ENCODE results near the gene EIF4A2.
"Not testable (repeated sequence)": the region's sequence is repeated elsewhere in the genome, so short reads cannot be mapped to it uniquely, and the experiment has no call there.

EIF4A2 gene

DNA sequence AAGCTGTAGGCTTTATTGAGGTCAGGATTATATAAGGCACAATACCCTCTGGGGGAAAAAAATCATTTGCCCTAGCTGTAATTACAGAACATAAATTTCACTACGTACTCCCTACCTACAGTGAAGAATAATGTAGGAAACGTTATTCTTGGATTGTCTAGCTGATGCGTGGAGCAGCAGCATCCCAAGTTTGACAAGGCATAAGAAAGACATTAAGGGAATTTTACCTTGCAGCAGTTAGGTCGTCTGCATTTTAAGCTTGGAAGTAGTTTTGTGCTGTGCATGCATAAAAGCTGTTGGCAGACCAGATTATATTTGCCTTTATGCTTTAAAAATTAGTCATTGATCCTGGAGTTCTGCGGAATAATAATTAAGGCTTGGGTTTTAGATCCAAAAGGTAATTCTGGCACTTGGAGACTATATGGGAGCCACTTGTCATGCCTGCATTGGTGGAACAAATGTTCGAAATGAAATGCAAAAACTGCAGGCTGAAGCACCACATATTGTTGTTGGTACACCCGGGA, 2.2 kb downstream of the EIF4A2 start:
- no peak for DNase-seq

DNA sequence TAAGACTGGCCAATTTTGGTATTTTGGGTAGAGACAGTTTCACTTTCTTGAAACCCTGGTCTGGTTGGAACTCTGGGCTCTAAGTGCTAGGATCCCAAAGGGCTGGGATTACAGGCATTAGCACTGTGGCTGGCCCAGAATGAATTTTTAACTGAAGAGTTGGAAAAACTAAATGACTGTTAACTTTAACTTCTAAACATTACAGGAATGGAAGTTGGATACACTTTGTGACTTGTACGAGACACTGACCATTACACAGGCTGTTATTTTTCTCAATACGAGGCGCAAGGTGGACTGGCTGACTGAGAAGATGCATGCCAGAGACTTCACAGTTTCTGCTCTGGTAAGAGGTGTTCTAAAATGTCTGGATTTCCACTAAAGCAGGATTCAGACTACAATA, 3.5 kb downstream of the EIF4A2 start:
- DNase-seq, result no peak

DNA sequence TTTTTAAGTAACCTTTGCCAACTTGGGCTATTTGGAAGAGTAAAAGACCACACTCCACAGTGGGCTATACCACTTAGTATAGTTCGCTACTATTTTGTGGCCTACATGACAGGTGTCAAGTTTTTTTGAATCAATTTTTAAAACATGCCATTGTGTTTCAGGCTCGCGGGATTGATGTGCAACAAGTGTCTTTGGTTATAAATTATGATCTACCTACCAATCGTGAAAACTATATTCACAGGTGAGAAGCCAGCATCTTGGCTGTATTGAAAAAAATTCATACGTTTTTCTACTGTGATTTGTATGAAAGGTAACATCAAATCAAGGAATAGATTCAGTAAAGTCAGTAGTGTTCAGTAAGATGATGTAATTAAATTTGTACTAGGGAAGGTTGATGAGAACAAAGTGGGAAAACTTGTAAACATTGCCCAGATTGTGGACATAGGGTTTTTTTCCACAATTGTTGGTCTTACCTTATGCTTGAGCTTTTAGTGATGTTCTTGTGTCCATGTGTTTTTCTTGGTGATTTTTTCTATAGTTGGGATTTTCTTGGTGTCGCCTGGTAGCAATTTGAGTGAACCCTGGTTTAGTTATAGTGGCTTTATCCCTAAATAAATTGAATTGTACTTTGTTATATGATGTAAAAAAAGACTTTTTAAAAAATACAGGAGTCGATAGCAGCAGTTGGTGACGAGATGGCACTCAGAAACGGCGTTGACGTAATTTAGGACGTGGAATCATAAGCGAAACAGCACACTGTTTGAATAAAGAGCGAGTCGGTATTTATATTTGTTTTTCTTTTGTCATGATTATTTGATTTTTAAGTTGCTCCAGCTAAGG, 4.5 kb downstream of the EIF4A2 start:
- DNase-seq, result no peak

DNA sequence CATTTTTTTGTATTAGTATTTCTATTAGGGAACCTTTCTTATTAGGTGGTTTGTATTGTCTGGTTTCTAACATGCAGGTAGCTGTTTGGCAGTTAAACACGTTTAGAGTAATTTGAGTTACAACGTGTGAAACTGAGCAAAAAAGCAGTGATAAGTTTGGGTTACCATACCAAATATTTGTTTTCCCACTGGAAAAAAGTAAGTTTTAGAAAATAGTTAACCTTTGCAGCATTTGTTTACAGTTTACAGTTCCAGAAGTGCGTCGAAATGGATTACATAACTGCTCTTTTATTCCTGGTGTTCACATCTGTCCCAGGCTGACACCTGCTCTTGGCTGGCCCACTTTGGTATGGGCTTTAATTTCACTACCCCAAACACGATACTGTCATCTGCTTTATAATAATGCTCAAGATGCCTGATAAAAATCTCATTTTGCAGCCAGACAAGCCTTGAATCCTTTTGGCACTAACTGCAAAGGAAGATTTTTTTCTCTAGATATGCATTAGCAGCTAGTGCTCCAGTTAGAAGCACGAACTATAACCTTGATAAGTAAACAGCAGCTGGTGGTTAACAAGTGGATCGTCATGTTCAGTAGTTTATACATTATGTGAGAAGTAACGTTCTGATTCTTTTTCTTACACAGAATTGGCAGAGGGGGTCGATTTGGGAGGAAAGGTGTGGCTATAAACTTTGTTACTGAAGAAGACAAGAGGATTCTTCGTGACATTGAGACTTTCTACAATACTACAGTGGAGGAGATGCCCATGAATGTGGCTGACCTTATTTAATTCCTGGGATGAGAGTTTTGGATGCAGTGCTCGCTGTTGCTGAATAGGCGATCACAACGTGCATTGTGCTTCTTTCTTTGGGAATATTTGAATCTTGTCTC, 5.3 kb downstream of the EIF4A2 start:
- DNase-seq, result no peak

DNA sequence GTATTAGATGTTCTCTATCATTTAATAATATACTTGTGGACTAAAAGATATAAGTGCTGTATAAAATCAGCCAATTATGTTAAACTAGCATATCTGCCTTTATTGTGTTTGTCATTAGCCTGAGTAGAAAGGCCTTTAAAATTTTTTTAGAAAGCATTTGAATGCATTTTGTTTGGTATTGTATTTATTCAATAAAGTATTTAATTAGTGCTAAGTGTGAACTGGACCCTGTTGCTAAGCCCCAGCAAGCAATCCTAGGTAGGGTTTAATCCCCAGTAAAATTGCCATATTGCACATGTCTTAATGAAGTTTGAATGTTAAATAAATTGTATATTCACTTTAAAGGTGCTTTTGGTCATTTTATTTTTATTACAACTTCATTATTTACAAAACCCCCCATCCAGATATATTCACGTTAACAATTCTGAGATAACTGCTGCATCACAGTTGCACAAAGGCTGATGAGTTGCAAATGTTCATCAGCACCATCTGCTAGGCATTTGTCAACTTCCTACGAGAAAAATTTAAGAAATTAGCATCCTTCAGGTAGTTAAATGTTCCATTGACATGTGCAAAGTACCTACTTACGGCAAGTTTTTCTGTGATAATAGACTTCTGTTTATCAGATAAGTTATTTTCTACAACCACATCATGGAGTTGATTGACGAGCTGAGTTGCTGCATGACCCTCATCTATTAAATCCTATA, 6.3 kb downstream of the EIF4A2 start:
- no peak for DNase-seq

DNA sequence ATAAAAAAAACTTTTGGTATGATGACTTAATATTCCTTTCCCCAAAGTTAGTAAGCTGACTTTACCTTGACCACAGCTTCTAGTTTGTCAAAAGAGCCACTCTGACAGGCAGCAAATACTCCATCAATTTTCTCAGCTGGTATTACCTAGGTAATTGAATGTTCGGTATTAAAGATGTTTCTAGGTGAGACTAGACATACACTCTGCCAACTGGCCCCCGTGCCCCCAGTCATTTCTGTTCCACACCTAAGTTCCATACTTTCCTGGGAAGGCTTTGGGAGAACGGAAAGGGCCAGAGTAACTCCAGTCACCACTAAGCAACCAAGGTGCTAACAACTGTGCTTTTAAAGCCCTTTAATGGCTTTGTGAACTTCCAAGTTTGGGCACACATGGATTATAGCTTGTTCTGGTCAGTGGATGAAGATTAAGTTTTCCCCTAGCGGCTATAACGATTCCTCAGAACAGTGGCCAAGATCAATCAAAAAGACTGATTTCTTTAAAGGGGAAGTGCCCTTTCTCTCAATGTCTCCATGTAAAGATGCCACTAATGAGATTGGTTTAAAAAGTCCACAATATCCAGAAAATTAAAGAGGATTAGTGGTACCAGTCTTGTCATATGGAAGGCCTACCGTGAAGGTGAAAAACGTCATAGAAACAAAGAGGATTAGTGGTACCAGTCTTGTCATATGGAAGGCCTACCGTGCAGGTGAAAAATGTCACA, 7.0 kb downstream of the EIF4A2 start:
- DNase-seq, result no peak

DNA sequence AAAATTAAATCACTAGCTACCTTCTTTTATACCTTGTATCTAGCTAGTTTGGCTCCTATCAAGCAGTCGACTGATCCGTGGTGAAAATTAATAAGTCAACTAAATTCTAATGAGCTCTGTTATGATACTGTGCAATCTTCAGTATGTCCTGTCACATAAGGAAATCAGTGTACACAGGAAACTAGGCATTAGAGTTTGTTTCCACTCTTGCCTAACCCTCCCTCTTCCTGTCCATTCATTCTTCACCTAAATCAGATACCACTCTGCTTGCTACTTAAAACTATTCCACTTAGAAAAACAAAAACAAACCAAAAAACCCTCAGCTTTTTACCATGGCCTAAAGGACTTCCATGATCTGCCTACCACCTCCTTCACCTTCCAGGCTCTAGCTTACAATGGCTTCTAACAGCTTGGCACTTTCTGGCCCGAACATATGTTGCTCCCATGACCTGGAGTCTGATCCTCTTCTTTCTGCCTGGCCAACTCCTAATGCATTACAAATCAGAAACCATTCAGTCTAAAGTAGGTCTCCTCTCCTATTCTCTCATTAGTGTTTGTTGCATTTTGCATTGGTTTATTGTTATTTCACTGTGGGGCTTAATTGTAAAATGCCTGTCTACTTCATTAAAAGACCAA, 15.0 kb downstream of the EIF4A2 start:
- no peak for DNase-seq

DNA sequence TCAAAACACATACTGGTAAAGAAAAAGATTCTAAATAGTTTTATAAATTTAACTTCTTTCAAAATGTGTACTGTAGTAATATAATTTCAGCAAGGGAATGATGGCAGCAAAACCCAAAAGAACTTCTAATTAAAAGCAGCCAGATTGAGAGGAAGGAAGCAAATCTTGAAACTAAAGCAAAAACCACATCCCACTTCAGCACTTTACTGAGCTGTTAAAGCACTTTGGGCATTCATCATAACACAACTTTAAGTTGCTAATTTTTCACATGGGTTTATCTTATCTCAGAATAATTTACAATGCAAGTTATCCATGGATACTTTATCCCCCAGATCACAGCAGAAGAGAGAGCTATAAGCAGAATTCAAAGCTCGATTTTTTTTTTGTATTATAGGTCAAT, 16.9 kb downstream of the EIF4A2 start:
- DNase-seq, result no peak

DNA sequence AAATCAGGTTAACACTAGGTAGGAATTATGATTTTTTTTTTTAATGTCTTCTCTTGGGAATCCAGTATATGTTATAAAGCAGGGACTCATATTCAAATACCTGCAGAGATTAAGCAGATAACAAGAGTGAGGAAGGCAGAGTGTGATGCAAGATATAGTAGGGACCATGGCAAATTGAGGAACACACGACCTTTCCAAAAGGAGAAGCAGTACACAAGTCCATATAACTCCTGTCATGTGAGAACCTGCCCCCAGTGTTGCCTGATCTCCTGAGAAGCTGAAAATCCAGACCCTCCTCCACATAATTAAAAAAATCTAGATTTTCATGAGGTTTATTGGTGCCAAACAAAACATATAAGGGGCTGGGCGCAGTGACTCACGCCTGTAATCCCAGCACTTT, 19.3 kb downstream of the EIF4A2 start:
- no peak for DNase-seq

DNA sequence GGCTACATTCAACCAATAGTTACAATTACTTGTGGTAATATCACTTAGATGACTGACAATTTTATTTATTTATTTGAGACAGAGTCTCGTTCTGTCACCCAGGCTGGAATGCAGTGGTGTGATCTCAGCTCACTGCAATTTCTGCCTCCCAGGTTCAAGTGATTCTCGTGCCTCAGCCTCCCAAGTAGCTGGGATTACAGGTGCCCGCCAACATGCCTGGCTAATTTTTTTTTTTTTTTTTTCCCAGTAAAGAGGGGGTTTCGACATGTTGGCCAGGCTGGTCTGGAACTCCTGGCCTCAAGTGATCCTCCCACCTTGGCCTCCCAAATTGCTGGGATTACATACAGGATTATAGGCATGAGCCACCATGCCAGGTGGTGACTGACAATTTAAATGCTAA, 20.1 kb downstream of the EIF4A2 start:
- DNase-seq, result not testable (repeated sequence)

DNA sequence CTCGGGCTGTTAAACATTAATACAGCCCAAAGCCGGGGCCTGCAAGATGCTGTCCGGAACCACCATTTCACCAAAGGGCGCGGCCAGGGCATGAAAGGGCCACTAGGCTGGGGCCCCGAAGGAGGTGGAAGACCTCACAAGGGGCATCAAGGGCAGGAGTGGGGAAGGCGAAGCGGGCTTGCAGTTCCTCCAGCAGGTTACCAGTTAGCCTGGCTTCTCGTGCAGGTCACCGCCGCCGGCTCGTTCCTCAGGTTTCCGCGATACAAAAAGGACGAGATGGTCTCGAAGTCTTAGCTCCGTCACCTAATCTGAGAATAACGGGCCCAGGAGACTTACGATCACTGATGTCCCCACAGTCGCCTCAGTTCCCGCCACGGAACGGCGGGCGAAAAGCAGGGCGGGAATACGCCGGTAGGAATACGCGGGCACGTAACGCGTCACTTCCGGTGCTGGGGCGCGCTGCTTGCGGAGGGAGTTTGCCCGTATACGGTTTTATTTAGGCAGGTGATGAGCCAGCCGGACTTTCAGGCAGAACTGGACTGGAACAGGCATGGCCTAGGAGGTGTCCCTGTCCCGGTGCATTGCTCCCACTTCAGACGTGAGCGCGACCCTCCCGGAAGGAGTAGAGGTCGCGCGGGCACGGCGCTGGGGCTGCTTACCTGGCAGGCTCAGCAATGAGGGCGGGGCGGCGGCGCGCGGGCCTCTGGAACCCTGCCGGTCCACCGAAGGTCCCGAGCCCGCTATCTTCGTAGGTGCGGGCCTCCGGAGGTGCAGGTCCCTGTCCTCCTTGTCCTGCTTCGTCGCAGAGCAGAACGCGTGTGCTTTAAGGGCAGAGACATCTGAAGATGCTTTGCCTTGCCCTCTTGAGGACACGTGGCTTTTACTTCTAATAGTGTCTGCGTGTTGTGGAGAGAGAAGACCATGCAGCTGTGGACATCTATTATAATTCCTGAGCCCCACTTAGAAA, 23.0 kb downstream of the EIF4A2 start, which contains the start of gene RFC4:
Gene RFC4 (minus strand): TSS at position 394 of the 967 bp plus-strand sequence. CDS start 1,769 bp downstream, outside the sequence.
- DNase-seq, result peak; percentile 91

DNA sequence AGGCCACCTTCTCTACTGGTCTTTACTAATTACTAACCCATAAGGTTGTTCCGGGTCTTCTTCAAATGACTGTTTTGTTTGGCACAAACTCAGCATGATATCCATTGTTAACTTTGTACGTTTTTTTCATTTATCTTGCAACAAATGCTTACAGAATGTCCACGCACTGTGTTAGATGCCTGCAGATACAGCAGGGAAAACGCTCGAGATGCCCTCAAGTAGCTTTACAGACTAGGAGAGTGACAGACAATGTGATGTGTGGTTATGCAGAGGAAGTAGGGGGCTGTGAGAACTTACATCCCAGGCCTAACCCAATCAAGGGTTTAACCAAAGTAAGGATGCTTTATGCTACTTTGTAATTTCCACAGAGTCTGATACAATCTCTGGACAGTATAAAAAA, 23.9 kb downstream of the EIF4A2 start:
- DNase-seq, result no peak

DNA sequence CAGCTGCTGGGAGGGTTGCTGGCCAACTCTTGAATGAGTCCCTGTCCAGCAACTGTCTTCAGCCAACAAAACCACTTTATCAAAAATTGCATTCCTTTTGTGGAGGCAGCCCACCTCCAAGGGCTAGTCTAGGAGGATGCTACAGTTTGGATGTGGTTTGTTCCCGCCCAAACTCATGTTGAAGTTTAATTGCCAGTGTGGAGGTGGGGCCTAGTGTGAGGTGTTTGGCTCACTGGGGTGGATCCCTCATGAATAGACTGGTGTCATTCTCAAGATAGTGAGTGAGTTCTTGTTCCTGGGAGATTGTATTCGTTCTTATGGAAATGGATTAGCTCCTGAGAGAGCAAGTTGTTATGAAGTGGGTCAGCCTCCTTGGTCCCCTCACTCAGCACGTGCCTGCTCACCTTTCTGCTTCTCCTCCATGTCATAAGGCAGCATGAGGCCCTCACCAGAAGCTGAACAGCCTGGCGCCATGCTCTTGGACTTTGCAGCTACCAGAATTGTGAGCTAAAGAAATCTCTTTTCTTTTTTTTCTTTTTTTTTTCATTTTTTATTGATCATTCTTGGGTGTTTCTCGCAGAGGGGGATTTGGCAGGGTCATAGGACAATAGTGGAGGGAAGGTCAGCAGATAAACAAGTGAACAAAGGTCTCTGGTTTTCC, 27.1 kb downstream of the EIF4A2 start:
- DNase-seq, result no peak

DNA sequence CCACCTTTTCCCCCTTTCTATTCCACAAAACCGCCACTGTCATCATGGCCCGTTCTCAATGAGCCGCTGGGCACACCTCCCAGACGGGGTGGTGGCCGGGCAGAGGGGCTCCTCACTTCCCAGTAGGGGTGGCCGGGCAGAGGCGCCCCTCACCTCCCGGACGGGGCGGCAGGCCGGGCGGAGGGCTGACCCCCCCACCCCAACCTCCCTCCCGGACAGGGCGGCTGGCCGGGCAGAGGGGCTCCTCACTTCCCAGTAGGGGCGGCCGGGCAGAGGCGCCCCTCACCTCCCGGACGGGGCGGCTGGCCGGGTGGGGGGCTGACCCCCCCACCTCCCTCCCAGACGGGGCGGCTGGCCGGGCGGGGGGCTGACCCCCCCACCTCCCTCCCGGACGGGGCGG, 27.9 kb downstream of the EIF4A2 start:
- not testable (repeated sequence) for DNase-seq

DNA sequence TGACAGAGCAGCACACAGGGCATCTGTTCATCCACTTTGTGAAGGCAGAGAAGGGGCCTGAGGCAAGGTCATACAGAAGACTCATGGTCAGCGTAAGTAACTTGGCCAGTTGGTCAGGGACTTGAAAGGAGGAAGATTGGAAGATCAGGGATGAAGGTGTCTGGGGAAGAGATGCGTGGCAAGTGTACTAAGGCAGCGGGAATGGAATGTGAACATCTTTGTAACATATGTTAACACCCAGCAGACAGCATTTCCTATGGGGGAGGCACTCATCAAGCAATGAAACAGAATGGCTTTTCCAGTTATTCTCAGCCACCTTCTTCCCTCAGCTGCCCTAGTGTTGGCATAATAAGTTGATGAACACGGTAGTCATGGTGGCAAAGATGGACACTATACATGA, 30.7 kb downstream of the EIF4A2 start:
- DNase-seq, result no peak

DNA sequence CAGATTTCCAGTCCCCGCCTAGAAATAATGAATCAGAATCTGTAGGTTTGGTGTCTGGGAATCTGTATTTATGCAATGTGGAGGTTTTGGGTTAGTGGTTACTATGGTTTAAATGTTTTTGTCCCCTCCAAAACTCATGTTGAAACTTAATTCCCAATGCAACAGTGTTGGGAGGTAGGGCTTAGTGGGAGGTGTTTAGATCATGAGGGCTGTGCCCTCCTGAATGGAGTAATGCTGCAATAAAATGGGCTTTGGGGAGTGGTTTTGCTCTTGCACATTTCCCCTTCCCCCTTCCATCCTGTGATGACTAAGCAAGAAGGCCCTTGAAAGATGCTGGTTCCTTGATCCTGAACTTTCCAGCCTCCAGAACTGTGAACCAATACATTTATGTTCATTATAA, 32.1 kb downstream of the EIF4A2 start:
- no peak for DNase-seq

DNA sequence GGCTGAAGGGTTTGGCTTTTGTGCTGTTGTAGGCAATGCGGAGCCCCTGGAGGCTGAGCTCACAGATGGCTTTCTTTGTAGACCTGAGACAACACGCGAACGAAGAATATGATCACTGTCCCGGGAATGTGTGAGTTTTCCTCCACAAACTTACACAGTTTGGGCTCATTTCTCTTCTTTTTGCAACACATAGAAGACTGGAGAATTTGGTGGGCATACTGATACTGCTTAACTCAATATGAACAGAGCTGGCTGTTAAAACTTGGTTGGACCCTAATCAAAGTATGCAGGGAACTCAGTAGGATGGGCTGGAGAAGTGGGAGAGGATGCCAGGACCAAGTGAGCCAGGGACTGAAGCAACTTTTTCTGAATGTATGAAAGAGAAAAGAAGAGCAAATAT, 35.1 kb downstream of the EIF4A2 start:
- no peak for DNase-seq

DNA sequence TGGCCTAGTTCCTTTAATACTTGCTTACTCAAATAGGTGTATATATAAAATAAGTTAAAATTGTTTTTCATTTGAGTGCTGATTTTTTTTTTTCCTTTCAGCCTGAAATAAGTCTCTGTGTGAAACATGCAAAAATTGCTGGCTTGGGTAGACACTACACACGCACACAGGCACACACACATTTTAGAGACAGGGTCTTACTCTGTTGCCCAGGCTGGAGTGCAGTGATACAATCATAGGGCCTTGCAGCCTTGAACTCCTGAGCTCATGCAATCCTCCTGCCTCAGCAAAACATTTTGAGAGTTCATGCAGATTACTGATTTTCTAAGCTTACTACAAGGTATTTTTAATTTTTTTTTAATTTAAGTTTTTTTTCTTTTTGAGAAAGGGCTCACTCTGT, 35.6 kb downstream of the EIF4A2 start:
- DNase-seq, result no peak

DNA sequence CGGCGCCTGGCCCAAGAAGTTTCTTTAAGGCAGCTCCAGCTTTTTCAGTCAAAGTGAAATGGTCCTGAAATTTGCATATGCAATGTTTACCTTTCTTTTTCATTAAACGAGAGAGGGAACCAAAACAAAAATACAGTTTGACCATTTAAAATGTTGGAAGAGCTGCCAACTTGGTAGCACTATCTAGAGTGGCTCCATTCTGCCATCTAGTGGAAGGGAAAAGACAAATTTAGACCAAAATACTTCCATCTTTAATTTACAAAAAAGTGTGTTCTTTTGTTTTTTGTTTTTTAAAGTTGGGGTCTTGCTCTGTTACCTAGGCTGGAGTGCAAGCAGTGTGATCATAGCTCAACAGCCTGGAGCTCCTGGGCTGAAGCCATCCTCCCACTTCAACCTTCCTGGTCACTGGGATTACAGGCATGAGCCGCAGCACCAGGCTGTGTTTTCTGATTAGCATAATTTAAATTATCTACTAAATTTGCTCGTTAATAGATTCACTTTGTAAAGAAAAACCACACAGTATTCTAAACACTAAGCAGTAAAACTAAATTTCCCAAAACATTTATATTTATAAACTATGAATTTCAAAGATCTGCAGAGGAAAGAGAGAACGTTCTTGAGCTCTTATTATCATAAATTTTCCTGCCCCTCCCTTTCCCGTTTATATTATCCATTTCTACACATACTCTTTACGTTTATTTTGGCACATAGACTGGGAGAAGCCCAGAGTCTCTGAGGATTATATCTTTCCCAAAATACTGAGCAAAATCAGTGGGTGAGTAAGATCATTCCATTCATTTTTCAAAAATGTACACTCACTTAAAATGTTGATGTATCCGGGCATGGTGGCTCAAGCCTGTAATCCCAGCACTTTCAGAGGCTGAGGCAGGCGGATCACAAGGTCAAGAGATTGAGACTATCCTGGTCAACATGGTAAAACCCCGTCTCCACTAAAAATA, 38.3 kb downstream of the EIF4A2 start:
- DNase-seq, result no peak
